NCI-H1105 treated with DMSO at 0.1 percent for 48 hours (cell line): ENCODE measurements around the gene TRIM63.
A peak's percentile ranks its signal among the peaks of the same experiment; 100 is the strongest.

Experiments
- DNase-seq: peaks from one replicate; lab custom pipeline; 2025; lab: John Stamatoyannopoulos, UW

Gene TRIM63

DNA sequence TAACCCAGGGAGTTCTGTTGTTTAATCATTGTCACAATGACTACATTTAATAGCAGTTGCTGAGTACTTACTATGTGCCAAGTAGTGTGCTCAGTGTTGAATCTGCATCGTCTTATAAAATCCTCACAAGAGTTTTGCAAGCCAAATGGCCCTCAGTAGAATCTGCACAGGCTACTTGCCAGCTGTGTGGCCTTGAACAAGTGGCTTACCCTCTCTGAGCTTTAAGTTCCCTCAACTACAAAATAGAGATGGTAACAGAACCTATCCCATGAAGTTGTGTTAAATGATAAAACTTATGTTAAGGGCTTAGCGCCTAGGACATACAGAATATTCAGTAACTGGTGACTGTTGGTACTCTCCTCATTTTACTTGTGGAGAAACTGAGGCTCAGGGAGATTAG lies 12.4 kb downstream of the TRIM63 start:
- DNase-seq = no peak

DNA sequence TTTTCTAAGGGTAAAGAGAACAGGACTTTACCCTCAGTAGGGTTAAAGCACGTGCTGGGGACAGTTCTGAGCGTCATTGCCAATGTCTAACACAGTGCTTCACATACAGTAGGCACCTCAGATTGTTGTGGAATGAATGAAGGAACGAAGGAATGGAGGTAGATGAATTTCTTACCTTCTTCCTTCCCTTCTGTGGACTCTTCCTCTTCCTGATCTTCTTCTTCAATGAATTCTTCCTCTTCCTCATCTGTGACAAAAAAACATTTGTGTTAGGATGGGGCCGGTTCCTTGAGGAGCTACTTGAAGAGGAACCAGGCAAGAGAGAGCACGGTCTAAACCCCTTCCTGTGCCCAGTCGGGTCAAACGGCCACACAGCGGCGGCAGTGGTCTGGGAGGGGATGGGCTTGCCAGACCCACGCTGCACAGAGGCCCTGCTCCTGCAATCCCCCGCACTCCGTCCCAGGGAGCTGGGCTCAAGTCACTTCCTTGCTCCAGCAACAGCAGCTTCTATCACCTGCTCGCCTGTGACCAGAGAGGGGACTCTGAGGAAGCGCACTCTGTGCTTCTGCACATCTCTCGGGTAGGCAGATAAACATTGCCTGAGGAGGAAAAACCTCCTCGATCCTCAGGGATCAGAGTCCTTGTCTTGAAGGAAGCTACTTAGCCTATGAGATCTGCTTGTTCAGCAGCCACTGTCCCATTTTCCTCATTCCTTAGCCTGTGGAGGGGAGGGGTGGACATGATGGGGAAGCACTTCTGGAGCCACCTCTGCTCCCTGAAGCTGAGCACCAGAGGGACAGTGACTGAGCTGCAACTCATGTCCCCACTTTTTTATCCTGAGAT lies 13.5 kb downstream of the TRIM63 start:
- DNase-seq = no peak

DNA sequence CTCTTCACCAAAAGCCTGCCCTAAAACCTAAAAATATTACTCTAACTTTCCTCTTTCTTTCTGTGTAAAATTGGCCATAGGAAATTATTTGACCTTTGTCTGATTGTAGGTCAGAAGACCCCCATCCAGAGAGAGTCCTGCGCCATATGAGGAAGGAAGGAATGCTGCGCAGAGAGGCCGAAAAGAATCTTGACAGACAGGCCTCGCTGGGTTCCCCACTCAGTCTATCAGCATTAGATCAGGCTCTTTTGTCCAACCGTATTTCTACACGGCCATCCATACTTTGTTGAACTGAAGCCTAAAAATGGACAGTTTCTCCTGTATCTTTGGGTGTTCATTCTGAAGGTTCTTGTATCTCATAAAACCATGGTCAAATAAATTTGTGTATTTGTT lies 17.2 kb downstream of the TRIM63 start:
- DNase-seq = no peak

DNA sequence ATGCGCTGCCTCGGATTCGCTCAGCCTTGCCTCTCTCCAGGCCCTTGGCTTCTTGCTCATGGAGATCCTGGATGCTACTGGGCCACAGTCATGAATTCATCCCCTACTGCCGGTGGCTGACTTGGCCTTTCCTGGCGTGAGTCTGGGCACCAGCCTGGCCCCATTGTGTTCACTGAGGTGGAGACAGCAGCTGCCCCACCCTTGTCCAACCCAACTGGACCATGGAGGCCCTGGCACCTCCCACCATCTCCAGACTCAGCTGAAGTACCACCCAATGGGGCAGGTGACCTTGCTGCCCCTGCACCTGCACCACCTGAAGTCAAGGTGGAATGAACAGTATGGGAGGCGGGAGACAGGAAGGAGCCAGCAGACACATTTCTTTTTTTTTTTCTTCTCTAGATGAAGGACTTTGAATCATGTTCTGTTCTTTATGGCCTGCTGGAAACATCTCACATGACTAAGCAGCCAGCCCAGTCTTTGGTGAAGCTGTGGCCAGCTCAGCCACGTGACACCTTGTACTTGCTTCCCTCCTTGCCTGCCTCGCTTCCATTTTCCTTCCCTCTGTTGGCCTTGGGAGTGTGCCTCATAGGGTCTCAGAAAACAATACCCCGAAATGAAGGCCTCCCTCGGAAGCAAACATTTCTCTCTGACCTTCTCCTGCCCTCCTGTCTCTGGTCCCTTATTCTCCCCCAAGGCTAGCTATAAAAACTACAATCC lies 17.7 kb downstream of the TRIM63 start:
- no peak for DNase-seq

DNA sequence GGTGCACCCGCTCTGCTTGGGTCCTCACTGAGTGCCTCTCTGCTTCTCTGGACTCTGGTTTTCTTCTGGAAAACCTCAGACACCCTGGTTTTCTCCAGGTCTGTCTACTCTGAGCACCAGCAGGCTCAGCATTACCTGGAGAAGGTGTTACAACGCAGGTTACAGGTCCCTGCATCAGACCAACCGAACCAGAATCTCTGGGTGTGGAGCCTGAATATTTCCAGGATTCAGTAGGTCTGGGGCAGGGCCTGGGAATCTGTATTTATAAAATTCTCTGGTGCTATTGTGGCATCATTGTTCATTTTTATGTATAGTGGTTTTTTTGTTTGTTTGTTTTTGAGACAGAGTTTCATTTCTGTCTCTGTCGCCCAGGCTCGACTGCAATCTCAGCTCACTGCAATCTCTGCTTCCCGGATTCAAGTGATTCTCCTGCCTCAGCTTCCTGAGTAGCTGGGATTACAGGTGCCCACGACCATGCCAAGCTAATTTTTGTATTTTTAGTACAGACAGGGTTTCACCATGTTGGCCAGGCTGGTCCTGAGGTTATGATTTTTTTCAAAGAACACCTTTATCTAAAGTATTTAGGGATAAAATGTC lies 20.1 kb downstream of the TRIM63 start:
- DNase-seq = no peak

DNA sequence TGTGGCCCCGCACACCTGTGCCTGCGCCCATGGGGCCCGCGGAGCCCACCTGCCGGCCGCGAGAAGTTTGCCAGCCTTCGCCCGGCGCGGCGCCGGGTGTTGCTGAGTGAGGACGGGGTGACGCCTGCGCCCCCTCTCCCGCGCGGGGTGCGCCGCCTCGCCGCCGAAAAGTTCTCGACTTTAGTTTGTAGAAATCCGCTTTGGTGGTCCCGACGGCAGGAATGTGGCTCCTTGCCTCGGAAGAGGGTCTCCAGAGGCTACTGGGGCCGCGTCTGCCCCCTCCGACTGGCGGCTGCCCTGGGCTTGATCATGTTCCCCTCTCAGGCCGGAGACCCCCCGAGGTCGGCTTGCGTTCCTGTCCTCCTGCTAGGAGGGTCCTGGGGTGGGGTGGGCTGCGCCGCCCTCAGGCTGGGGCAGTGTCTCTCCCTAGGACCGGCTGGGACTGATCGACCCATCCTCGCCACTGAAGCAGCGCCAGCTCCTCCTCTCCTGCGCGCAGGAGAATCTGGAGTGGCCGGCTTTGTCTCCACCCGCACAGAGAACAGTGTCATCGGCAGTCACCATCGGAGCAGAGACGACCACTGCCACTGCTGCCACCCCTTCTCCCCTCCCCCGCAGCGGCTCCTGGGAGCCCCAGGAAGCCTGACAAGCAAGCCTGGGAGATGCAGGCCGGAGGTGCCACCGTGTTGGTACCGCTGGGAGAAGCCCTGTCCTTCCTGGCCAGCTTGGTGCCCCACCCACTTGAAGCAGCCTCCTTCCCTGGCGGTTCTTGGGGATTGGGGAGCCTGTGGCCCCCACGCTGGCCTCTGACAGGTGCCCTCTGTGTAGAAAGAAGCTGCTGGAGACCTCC lies 21.0 kb downstream of the TRIM63 start:
- DNase-seq = no peak

DNA sequence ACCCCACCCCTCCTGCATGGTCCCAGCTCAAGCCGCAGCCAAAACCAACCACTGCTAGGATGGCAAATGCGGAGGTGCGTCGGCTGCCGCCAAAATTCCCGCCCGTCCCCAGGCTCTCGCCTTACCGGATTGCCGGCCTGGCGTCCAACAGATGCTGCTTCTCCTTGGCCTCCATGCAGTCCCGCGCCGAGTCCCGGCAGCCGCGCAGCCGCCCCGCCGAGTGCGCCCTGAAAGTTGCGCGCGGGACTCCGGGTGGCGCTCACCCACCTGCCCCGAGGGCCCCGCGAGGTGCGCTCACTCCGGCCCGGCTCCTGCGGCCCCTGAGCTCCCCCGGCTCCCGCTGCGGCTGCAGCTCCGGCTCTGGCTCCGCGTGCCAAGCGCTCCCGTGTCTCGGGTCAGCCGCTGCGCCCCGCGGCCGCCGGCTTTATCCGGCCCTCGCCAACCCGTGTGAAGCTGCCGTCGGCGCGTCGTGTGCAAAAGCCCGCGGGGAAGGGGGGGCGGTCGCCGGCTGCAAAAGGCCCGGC lies 21.6 kb downstream of the TRIM63 start, which contains the start of gene SLC30A2:
Gene SLC30A2, minus strand, starts transcription at position 397 of the 524 bp plus-strand sequence. Its CDS starts 222 bp downstream, at position 175.
- peak; percentile 23 for DNase-seq

DNA sequence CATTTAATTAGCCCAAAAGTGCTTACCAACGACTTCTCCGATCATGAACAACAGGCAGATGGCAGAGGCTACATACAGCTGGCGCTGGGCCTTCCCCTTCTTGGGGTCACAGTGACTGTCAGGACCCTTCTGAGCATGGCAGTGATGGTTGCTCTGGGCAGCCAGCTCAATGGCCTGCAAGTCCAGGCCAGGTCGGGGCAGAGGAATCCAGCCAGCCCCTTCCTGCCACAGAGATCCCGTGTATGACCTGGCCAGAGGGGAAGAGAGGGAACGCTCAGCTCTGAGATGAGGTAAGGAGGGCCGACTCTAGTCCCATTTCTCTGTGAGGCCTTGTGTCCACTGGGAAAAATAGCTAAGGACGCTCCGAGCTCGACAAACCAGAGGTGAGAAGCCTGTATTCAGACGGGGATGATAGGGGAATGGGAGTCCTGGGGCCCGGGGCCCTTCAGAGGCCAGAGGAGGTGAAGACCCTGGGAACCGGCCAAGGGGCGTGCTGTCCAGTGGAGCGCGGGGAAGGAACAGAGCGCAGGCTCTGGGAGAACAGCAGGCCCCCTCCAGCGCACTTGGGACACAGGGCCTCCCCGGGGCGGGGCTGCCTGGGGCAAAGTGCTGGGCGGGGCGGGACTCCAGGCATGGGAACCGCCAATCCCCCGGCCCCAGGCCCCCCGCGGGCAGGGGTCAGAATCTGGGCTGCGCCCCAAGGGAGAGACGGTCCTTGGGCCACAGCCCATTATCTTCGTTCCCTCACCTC lies 22.3 kb downstream of the TRIM63 start:
- no peak for DNase-seq

DNA sequence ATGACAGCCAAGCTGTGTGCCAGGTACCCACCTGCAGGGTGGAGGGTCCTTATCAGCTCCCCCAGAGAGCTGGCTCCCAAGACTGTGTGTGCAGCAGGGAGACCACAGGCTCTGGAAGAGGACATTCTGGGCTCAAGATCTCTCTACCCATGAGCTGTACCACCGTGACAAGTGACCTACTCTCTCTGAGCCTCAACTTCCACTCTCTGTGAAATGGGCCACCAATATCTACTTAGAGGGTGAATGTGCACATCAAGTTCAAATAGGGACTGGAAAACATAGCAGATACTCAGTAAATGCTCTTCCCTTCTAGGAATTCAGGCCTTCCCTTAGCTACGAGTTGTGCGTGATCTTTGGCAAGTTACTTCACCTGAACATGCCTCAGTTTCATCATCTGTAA lies 23.0 kb downstream of the TRIM63 start:
- no peak for DNase-seq

DNA sequence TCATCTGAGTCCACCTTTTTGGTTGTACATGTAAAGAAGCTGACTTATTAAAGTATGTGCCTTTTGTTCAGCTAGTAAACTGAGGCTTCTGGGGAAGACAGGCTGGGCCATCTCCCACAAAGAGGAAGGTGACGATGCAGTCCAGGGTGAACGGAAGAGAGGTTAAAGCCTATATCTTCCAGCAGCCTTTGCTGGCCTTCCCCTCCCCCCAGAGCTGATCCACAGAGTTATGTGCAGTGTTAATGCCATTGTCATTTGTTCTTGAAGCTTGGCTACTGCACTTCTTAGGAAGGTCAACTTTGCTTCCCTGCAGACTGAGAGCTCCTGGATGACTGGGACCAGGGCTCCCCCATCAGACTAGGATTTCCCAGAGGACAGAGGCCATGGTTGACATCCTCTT lies 23.7 kb downstream of the TRIM63 start:
- DNase-seq = no peak

DNA sequence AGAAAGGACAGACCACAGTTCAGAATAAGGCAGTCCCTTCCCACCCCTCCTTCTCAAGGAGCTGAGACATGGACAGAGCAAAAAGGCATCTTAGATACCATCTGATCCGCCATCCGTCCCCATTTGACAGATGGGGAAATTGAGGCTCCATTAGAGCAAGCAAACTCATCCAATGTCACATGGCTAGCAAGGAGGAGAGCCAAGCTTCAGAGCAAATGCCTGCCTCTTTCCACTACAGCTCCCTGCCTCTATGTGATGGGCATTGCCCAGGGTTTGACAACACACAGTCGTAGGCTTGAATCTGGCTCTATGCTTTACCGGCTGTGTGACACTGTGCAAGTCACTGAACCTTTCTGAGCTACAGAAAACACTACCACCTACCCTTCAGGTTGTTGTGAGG lies 25.5 kb downstream of the TRIM63 start:
- DNase-seq = no peak

DNA sequence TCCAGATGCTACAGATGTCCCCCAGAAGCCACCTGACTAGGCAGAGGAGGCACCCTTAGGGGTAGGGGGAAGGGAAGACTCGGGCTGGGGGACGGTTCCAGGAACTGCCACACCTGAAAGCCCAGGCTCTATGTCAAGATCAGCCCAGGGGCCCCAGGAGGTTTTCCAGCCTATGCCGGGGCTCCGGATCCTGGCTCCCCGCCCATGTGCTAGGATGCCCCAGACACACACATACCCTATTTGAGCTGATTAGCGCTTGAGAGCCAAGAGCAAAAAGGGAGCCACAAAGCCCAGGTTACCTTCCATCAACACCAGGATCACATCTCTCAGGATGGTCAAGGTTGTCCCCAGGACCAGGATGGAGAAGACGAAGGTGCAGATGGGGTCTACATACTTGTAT lies 26.0 kb downstream of the TRIM63 start:
- DNase-seq = no peak

DNA sequence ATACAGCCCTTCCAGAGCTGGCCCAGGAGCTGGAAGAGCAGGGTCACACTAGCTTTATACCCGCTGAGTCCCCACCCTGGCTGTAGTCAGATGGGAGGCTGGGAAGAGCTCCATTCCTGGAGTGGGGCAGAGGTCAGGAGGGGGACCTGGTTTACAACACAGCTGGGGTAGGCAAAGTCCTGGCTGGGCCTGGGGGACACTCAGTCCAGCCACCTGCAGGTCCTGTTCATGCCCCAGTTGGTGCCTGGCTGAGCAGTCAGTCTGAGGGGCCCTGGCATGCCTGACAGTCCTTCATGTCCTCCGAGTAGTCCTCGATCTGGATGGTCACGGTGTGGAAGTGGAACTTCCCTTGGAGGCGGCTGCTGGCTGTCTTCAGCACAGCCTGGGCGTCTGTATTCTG lies 28.5 kb downstream of the TRIM63 start:
- DNase-seq = no peak

DNA sequence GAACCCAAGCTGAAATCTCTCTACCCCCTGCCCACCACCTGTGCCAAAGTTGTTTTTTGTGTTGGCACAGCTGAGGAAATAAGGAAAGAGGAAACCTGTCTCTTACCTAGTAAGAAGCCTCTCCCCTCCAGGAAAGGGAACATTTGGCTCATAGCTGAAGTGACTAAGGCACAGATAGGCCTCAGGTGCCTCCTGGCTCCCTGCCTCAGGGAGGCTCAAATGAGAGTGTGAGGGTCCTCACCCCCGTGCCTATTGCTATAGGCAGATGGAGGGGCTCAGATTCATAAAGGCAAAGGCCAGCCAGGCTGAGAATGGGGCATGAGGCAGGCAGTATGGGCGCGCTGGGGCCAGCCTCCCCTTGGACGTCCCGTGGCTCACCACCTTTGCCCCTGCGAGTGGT lies 29.0 kb downstream of the TRIM63 start:
- no peak for DNase-seq

DNA sequence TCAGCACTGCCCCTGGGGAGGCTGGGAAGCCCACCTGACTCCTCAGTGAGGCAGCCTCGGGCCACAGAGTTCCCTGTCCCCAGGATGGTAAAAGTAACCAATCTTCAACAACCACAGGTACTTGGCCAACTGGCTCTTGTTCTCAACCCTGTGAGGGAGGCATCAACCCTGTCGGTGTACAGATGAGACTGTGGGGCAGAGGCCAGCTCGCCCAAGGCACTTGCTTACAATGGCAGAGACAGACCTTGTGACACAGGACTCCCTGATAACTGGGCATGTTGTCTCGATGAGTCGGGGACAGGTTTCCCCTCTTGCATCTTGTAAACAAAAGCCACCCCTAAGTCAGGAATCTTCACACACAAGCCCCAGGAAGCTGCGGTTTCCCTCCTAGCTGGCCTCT lies 29.5 kb downstream of the TRIM63 start:
- no peak for DNase-seq

DNA sequence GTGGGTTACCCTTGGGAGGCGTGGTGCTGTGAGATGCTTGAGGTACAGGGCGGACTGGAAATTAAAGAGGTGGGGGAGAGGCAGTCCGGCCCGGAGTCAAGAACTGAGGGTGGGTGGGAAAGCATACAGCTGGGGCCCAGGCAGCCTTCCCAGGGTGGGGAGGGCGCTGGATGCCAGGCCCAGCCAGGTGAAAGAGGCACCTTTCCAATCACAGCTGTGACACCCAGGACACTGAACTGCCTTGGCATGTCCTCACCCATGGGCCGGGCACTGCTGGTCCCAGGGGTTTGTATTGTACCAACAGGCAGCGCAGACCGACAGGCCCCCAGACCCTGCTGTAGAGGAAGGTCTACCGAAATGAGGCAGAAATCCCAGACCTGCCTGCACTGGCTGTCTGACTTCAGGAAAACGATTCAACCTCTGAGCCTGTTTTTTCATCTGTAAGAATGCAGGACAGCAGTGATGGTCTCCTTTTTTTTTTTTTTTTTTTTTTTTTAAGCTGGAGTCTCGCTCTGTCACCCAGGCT lies 30.6 kb downstream of the TRIM63 start:
- DNase-seq = no peak

DNA sequence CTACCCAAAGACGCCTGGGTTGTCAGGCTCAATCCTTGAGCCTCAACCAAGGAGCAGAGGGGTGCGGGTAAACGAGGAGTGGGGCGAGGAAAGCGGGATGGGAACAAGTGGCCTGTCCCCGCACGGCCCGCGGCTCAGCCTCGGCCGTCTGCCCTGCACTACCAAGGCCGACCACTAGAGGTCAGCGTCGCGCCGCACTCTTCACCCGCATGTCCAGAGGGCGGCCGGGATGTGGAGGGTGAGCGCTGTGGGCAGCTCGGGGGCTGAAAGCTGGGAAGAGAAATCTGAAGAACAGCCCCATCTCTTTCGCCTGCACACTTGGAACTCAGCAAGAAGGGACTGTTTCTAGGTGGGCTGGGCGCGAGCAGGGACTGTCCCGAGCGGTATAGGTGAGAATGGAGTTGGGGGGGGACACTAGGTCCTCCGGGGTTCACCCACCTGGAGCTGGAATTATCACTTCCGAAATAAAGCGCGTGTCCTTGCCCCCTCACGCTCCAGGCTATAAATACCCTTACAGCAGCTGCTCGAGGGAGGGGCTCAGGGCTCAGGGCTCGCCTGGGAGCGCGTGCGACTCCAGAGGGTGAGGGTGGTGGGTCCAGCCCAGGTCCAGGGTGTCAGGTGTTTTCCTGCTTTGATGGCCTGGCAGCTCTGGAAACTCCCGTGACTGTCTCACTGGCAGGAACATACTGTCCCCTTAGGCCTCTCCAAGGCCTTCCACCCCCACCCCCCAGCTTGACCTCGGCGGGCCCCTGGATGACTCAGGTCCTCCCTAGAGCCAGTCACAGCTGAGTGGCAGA lies 31.3 kb downstream of the TRIM63 start:
- peak; percentile 64 for DNase-seq

DNA sequence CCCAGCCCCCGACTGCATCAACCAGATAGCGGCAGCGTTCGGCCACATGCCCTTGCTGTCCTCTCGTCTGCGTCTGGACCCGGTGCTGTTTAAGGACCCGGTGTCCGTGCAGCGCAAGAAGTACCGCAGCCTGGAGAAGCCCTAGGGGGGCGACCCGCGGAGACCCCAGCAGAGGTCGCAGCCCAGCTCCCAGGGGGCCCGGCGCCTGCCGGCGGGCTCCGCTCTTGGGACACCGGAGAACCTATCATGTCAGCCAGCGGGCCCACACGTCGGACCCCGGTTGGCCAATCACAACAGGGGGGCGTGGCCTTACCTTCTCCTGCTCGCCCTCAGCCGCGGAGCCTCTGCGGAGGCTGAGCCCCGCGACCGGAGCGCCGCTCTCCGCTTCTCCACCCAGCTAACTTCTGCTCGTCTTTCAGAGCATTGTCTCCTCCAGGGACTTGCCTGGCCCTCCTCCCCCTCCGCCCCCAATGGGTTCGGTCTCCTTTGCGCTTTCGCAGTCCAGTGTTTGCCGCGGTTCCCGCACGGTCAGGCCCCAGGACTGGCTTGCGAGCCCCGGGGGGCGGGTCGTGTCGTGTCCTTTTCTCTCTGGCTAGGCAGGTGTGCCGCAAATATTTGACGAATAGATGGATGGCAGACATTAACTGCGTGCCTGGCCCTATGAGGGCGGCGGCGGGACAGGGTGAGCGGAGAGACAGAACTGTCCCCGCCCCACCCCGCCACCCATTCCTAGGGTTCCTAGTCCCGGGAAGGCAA lies 32.0 kb downstream of the TRIM63 start:
- DNase-seq = peak; percentile 90

DNA sequence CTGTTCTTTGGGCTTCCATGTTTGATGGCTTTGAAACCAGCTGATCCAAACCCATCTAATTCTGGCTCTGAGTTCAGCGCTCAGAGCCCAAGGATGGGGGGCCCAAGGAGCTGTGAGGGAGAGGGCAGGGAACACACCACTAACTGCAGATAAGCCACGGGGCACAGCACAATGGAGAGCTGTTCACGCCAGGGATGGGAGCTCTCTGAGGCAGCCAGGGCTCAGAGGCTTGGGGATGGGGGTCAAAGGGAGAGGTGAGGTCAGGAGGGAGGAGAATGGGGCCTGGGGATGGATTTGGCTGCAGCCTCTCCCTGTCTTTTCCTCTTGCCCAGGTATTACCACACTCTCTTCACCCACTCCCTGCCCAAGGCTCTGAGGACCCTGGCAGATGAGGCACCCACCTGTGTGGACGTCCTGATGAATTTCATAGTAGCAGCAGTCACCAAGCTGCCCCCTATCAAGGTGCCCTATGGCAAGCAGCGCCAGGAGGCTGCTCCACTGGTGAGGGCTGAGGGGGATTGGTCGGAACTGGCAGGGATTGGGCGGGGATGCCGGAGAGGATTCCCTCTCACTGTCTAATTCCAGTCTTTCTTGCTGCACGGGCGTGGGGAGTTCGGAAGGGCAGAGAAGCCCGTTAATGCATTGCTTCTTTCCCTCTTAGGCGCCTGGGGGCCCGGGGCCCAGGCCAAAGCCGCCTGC lies 32.8 kb downstream of the TRIM63 start:
- peak; percentile 36 for DNase-seq
